Keratinocyte (primary cell): Measurements from ENCODE around the gene RABL6. TPM values are rescaled to one million over a fixed set of nuclear protein-coding genes. Genes with fewer than 3 reads are reported as not detected.

Experiments used
- DNase-seq: peaks from one replicate; pipeline ENCODE4 v3.0.0-alpha.2; 2011; ENCODE audit warnings: low read depth, missing footprints, low spot score
- FAIRE-seq: peaks from 2 replicates; lab custom pipeline; 2011; peaks lifted over from hg19 to GRCh38; lab: Jason Lieb, UNC
- H2AFZ ChIP-seq: 2 replicates; pipeline ENCODE4 v1.6.0; 2012; ENCODE audit warnings: low read length, control low read depth, inconsistent platforms; ENCODE audit not compliant: control insufficient read depth
- H3K27ac ChIP-seq: 2 replicates; pipeline ENCODE4 v1.5.1; 2011; ENCODE audit warnings: low read length; ENCODE audit not compliant: control insufficient read depth, insufficient read depth
- H3K27me3 ChIP-seq: 3 replicates; pipeline ENCODE4 v1.6.0; 2011; ENCODE audit warnings: low read length; ENCODE audit not compliant: control insufficient read depth, insufficient read depth; ENCODE audit errors: extremely low read depth
- H3K36me3 ChIP-seq, 2 experiments: 2 replicates in 1 of 2; 3 replicates in 1 of 2; pipeline ENCODE4 v1.5.1; 2011; ENCODE audit warnings: low read length in 2 of 2, mild to moderate bottlenecking in 1 of 2; ENCODE audit not compliant: control insufficient read depth in 2 of 2, insufficient read depth in 2 of 2; ENCODE audit errors: extremely low read depth in 1 of 2
- H3K4me1 ChIP-seq: 3 replicates; pipeline ENCODE4 v1.5.1; 2011; ENCODE audit warnings: low read length; ENCODE audit not compliant: control insufficient read depth, insufficient read depth; ENCODE audit errors: extremely low read depth
- H3K4me2 ChIP-seq: 3 replicates; pipeline ENCODE4 v1.6.0; 2011; ENCODE audit warnings: low read depth, low read length; ENCODE audit not compliant: control insufficient read depth, insufficient read depth; ENCODE audit errors: extremely low read depth
- H3K4me3 ChIP-seq, 3 experiments: fragments of 200-600 bp in 1 of 3; sonication (generic) in 1 of 3; 2 replicates in 2 of 3; 3 replicates in 1 of 3; pipeline ENCODE4 v1.5.1; 2011 to 2016; ENCODE audit warnings: low read length in 3 of 3, mild to moderate bottlenecking in 3 of 3, control low read depth in 2 of 3, inconsistent platforms in 1 of 3, low read depth in 1 of 3, mixed read lengths in 1 of 3, mixed run types in 1 of 3, moderate library complexity in 1 of 3; ENCODE audit not compliant: control insufficient read depth in 2 of 3, insufficient read depth in 2 of 3; ENCODE audit errors: extremely low read depth in 1 of 3
- H3K79me2 ChIP-seq: 2 replicates; pipeline ENCODE4 v1.6.0; 2012; ENCODE audit warnings: low read length; ENCODE audit not compliant: control insufficient read depth, insufficient read depth
- H3K9ac ChIP-seq: 3 replicates; pipeline ENCODE4 v1.6.0; 2011; ENCODE audit warnings: low read length; ENCODE audit not compliant: control insufficient read depth, insufficient read depth; ENCODE audit errors: extremely low read depth
- H3K9me1 ChIP-seq: 3 replicates; pipeline ENCODE4 v1.6.0; 2011; ENCODE audit warnings: low read length; ENCODE audit not compliant: control insufficient read depth, insufficient read depth; ENCODE audit errors: extremely low read depth
- H3K9me3 ChIP-seq: 2 replicates; pipeline ENCODE4 v1.5.1; 2012; ENCODE audit warnings: low read depth, low read length; ENCODE audit not compliant: control insufficient read depth
- H4K20me1 ChIP-seq: 3 replicates; pipeline ENCODE4 v1.6.0; 2011; ENCODE audit warnings: low read length; ENCODE audit not compliant: control insufficient read depth, insufficient read depth; ENCODE audit errors: extremely low read depth
- EZH2 ChIP-seq: IDR thresholded peaks from one replicate; pipeline ENCODE4 v1.6.1; 2012; ENCODE audit warnings: inconsistent platforms, mild to moderate bottlenecking, low read length, moderate library complexity
- dilution Hi-C: fragments of 300-500 bp; cut with MboI; formaldehyde crosslinking; loops from one replicate; pipeline ENCODE4 v1.7.0; 2020; ENCODE audit warnings: low sequenced_read_pairs; ENCODE audit not compliant: extremely low pct_ligation_motif_present
- polyA plus RNA-seq, 5 experiments: library from polyadenylated mRNA; depleted of rRNA in 3 of 5; stranded (reverse) in 3 of 5; stranded (forward) in 1 of 5; unstranded in 1 of 5; fragments of >200 nt; gene quantifications; 1 replicate in 1 of 5; 2 replicates in 3 of 5; 3 replicates in 1 of 5; pipeline versions ENCODE4 v1.2.1 to v1.2.3, GENCODE V29; 2011 to 2012; ENCODE audit warnings: missing spikeins in 2 of 5, low read depth in 1 of 5, low replicate concordance in 1 of 5
- TF ChIP-seq, protein P1 (sequence below), 3 experiments: IDR thresholded peaks in 1 of 3; conservative IDR thresholded peaks in 1 of 3; optimal IDR thresholded peaks in 1 of 3; 2 replicates in 2 of 3; 3 replicates in 1 of 3; pipeline versions ENCODE3 to v1.5.1; 2011; ENCODE audit warnings: low read length in 3 of 3, mild to moderate bottlenecking in 3 of 3, moderate library complexity in 2 of 3, control low read depth in 1 of 3, inconsistent platforms in 1 of 3; ENCODE audit not compliant: insufficient read depth in 2 of 3; ENCODE audit errors: extremely low read depth in 1 of 3

RABL6 gene
- polyA plus RNA-seq, 1 donor (not counting 4 experiments of a cell fraction or from before 2014, with no cell fraction given), result 46.3 TPM

DNA sequence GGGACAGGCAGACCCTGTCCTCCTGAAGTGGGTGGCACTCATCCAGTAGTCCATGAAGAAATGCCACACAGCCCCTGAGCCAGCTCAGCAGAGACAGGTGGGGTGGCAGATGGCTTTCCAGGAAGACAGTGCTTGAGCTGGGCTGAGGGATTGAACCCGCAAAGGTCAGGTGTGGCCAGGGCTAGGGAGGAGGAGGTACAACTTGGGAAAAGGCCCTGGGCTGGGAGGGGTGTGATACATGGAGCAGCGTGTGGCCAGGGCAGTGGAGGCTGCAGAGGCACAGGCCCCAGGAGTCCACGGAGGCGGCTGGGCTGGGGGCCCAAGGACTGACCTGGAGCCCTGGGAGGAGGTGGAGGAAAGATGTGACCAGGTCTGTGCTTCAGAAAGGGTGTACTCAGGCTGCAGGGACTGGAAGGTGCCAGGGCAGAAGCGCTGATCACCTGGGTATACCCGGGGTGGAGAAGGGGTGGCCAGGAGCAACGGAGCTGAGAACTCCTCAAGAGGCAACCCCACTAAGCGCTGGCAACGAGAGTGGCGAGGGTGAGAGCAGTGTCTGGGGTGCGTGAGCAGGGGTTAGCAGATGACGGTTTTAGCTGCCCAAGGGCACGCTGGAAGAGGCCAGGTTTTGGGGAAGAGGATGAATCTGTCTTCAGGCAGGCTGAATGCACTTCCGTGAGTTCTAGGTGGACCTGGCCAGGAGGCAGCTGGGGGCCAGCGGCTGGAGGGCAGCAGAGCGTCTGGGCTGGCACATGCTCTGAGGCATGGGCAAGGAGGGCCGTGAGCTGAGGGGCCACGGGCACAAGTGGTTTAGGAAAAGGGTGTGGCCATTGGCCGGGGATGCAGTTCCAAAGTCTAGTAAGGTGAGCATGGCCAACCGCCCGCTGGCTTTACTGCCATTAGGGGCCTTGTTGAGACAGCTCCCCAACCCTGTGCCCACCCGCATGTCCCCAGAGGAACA lies 3.9 kb upstream of the RABL6 start:
- no peaks in the 10 kb centered on the region for H3K9me1 ChIP-seq
- no peak for DNase-seq
- FAIRE-seq, result no peak
- no peak overlapping the region for H3K4me2 ChIP-seq
- H3K79me2 ChIP-seq, result peaks cover 9% of the 10 kb centered on the region
- H3K9me3 ChIP-seq, result no peaks in the 10 kb centered on the region
- no peak for TF ChIP-seq EZH2
- TF ChIP-seq, protein P1, sequence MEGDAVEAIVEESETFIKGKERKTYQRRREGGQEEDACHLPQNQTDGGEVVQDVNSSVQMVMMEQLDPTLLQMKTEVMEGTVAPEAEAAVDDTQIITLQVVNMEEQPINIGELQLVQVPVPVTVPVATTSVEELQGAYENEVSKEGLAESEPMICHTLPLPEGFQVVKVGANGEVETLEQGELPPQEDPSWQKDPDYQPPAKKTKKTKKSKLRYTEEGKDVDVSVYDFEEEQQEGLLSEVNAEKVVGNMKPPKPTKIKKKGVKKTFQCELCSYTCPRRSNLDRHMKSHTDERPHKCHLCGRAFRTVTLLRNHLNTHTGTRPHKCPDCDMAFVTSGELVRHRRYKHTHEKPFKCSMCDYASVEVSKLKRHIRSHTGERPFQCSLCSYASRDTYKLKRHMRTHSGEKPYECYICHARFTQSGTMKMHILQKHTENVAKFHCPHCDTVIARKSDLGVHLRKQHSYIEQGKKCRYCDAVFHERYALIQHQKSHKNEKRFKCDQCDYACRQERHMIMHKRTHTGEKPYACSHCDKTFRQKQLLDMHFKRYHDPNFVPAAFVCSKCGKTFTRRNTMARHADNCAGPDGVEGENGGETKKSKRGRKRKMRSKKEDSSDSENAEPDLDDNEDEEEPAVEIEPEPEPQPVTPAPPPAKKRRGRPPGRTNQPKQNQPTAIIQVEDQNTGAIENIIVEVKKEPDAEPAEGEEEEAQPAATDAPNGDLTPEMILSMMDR (optimal IDR thresholded peaks at IDR 0.05 in 1 of 3, IDR thresholded peaks at IDR 0.05 in 1 of 3, conservative IDR thresholded peaks at IDR 0.05 in 1 of 3; ENCODE audit: extremely low read depth in 1 of 3, insufficient read depth in 2 of 3, low read length in 3 of 3), result no peak
- peaks cover 26% of the 10 kb centered on the region for H3K4me1 ChIP-seq
- no peak overlapping the region for H2AFZ ChIP-seq
- H4K20me1 ChIP-seq, result no peaks in the 10 kb centered on the region
- H3K9ac ChIP-seq, result no peak overlapping the region
- no peaks in the 10 kb centered on the region for H3K36me3 ChIP-seq
- no peak overlapping the region for H3K4me3 ChIP-seq
- H3K27me3 ChIP-seq, result peaks cover 10% of the 10 kb centered on the region
- dilution Hi-C loops, result loop anchor here (25.0 kb wide), 1 partner anchor 133 kb away; the partner anchor contains the start of genes C8G and FBXW5
- no peak overlapping the region for H3K27ac ChIP-seq

DNA sequence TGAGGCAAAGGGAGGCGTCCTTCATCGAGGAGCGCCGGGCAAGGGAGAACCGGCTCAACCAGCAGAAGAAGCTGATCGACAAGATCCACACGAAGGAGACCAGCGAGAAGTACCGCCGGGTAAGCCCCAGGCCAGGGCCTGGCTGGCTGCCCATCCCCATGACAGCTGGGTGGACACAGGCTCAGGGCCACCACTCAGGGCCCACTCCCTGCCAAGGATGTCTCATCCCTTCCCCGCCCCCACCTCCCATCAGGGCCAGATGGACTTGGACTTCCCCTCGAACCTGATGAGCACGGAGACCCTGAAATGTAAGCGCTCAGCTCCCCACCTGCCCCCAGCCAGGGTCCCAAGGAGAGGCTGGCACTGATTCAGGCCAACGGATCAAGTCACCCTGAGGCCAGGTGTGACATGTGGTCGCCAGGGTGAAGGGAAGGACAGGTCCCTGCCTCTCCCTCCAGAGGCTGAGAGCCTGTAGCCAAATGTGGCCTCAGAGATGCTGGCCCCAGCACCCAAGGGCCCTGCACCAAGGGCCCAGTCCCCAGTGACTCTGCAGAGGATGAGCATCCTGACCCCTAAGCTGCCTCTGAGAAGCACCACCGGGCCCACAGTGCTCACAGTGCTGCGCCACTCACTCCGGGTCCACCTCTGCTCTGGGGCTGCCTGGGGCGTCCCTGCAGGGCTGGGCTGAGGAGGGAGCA lies 3.1 kb upstream of the RABL6 start:
- H3K79me2 ChIP-seq, result peaks cover 17% of the 10 kb centered on the region
- TF ChIP-seq, protein P1 (optimal IDR thresholded peaks at IDR 0.05 in 1 of 3, IDR thresholded peaks at IDR 0.05 in 1 of 3, conservative IDR thresholded peaks at IDR 0.05 in 1 of 3; ENCODE audit: extremely low read depth in 1 of 3, insufficient read depth in 2 of 3, low read length in 3 of 3), result no peak
- no peak for TF ChIP-seq EZH2
- no peak overlapping the region for H3K27ac ChIP-seq
- no peaks in the 10 kb centered on the region for H3K9me3 ChIP-seq
- H3K27me3 ChIP-seq, result peaks cover 2% of the 10 kb centered on the region
- FAIRE-seq, result no peak
- H3K36me3 ChIP-seq, result no peaks in the 10 kb centered on the region
- no peaks in the 10 kb centered on the region for H3K9me1 ChIP-seq
- no peaks in the 10 kb centered on the region for H4K20me1 ChIP-seq
- peaks cover 22% of the 10 kb centered on the region for H3K4me1 ChIP-seq
- H3K4me3 ChIP-seq, result no peak overlapping the region
- no peak overlapping the region for H2AFZ ChIP-seq
- H3K9ac ChIP-seq, result no peak overlapping the region
- H3K4me2 ChIP-seq, result no peak overlapping the region
- no peak for DNase-seq
- dilution Hi-C loops, result loop anchor here (25.0 kb wide), 1 partner anchor 133 kb away; the partner anchor contains the start of genes C8G and FBXW5
